B cell (primary cell): ENCODE data around the gene KAT14.

Experiments
- CTCF ChIP-seq: fragments of 200-600 bp; IDR thresholded peaks from one replicate; pipeline ENCODE4 v1.8.0; 2022; ENCODE audit warnings: antibody characterized with exemption, mild to moderate bottlenecking
- EZH2 ChIP-seq: IDR thresholded peaks from 2 replicates; pipeline ENCODE4 v1.6.1; 2012; ENCODE audit warnings: borderline replicate concordance, low read depth, mild to moderate bottlenecking, moderate library complexity, low read length; ENCODE audit not compliant: insufficient read depth, poor library complexity, severe bottlenecking

GRCh38 chr20:18218280-18218679 lies 80.6 kb downstream of the KAT14 start:
- TF ChIP-seq CTCF = no peak
- TF ChIP-seq EZH2 = no peak
